H4 (cell line): Measurements from ENCODE around the gene CCDC13. TPM values are rescaled to one million over a fixed set of nuclear protein-coding genes. Genes with fewer than 3 reads are reported as not detected.
A peak's percentile ranks its signal among the peaks of the same experiment; 100 is the strongest.

Experiments
- DNase-seq: peaks from one replicate; pipeline ENCODE4 v3.0.0-alpha.2; 2015; ENCODE audit warnings: low spot score
- total RNA-seq: library from RNA; depleted of rRNA; stranded (reverse); fragments of >200 nt; shearing (Covaris generic); gene quantifications from 2 replicates; pipeline ENCODE4 v1.2.3, GENCODE V29; 2014

Gene CCDC13
- total RNA-seq, 1 experiment from 2014 or later = not detected

DNA sequence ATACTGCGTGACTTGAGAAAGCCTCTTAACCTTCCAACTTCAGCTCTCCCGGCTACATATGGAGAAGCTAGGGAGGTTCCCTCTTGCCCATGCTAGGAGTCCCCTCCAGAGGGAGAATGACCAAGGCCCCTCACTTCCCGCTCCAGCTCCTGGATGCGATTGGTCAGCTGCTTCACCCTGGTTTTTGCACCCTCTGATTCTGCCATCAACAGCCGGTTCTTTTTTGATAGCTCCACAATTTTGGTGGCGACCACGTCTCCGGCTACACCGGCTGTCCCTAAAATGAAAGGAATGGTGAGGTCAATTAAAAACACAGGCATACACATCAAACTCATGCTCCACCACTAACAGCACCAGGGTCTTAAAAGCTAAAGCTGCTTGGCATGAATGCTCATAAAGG is 20.6 kb downstream of the CCDC13 start:
- no peak for DNase-seq

DNA sequence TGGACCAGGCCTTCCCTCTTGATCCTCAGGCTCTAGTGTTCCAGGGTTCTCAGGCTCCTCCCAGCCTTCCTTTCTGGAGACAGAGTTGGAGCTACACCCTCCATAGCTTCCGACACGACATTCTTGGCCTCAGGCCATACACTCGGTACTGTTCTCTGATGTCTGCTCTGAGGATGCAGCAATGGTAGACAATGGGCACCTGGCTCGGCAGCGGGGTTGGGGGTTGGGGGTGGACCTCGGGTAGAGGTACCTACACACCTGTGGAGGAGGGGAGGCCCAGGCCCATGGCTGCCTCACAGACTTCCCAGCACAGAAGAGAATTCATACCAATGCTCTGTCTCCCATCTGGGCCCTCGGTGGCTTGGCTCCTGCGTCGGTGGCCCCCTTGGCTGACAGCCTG is 21.4 kb downstream of the CCDC13 start:
- no peak for DNase-seq

DNA sequence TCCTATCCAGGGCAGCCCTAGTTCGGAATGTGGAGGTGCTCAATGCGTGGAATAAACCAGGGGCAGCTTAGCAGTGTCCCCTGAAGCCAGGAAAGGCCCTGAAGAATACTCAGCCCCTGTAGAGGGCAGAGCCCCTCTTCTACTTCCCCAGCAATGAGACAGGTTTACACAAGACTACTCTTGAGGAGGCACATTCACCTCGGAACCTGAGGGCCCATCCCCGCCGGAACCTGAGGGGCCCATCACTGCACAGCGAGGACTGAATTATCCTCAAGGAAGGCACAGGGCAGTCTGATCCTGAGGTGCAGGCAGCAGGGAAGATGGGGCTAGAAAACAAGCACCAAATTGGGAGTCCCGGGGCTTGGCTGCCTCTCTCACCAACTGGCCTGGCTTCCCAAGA is 22.2 kb downstream of the CCDC13 start:
- DNase-seq = no peak

DNA sequence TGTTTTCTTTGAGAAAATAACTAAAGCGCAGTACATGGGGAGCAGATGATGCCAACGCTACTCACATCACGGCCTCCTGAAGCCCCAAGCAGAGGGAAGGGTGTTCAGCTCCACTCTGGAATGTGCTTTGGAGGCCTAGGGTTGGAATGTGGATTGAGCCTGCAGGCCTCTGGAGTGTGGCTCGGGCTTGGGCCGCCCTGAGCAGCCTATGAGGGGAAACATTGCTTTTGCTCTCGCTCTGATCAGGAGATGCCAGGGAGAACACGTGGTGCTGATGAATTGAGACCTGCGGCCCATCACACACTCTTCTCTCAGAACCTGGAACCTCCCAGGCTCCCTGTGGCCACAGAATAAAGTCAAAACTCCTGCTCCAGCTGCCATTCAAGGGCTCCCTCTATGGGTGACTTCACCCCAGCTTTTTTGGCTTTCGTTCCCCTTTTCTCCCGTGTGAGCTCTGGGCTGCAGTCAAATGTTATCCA is 23.3 kb downstream of the CCDC13 start:
- DNase-seq = no peak

DNA sequence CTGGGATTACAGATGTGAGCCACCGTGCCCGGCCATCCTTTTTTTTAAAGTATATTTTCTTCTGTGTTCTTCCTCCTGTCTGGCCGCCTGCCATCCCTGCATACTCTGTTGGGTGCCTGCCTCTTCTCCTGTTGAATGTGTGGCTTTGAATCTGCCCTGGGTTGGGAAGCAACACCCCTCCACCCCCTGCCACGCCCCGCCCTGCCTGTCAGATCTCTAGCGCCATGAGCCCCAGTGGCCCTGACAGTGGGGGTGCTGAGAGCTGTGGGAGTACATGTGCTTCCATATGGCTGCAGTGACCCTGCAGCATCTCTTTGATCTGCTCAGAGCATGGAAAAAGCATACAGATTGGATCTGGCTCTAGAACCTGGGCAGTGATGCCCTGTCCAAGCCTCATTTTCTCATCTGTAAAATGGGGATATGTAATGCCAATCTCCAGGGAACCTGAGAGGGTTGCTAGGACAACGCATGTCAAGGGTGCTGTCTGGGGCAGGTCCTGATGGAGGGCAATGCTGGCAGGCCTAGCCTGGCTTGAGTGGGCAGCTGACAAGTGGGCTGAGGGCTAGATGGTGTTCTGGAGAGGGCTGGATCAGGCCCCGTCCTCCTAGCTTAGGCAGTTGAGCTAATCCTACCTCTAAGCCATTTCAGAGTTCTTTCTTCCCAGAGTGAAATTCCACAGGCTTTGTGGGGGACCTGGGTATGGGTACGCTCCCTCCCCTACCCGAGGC is 23.9 kb downstream of the CCDC13 start:
- no peak for DNase-seq

DNA sequence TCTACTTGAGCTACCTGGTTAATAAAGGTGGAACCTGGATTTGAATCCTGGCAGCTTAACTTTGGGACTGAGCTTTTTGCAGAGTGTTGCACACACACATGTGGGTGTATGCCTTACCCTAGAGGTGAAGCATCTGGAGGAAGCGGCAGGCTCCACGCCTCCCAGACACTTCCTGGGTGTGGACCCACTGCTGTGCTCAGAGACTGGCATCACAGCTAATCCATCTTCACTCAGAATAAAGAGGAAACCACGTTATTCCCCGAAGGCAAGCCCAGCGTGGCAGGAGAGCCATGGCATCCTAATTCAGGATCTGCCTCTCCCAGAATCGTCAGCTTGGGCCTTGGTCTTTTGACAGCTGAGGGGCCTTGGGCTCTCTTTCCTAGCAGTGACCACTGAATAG is 25.5 kb downstream of the CCDC13 start:
- DNase-seq = no peak

DNA sequence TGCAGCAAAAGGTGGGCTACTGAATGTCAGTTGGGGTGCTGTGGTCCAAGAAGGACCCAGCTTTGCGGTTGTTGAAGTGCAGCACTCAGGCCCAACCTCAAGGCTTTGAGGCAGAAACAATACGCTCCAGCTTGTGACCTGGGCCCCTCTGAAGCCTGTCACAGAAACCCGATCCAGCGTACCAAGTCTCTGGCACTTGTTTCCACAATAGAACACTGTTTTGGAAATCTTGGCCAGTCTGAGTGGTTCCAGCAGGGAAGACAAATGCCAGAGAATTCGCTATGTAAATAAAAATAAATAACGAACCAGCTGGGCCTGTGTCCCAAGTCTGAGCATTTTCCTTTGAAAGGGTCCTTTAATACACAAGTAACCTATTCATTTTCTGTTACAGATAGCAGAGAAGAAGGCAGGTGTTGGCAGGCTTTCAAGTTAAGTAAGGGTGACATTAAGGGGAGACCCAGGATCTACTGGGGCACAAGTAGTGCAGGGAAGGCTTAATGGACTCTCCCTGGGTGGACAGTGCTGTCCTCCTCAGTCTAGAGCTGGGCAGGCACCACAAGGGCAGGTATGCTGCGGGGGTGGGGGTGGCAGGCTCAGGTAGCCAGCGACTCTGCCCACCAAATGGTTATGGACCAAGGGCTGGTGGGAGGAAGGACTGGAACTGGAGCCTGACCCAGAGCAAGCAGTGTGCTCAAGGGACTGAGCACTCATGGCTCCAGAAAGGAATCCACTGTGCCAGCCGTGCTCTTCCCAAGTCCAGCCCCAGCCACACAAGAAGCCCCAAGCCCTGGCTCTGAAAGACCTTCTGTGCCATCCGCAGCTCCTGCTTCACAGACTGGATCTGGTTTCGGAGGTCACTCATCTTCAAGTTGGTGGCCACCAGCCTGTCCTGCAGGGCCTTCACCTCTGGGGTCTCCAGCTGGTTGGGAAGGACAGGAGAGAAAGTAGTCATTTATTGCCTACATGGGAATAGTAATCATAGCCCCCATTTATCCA is 26.3 kb downstream of the CCDC13 start:
- peak; percentile 24 for DNase-seq

DNA sequence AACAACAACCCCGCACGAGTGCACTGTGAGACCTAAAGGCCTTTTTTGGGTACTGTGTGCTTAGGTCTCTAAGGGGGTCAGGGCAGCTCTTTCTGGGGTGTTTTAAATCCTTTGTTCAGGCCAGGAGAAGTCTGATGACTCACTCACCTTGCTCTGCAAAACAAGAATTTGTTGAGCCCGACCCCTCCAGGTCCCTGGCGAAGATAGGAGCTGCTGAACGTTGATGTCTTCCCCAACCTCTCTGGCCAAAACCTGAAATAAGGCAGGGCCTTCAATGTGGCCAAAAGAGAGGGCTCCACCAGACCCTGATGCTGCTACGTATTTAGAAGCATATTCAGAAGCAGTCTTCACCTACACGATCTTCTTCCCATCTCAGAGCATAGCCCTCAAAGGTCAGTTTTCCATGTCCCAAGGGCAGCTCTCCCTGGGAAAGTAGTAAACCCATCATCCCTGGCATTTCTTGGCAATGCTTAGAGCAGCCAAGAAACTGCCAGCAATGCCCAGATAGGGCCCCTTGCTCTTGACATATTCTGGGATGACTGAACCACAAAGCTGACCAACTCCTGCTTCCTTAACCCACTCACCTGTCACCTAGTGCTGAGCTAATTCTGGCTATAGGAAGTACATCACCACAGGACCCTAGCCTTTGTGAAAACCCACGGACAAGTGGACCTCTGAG is 27.1 kb downstream of the CCDC13 start:
- DNase-seq = no peak

DNA sequence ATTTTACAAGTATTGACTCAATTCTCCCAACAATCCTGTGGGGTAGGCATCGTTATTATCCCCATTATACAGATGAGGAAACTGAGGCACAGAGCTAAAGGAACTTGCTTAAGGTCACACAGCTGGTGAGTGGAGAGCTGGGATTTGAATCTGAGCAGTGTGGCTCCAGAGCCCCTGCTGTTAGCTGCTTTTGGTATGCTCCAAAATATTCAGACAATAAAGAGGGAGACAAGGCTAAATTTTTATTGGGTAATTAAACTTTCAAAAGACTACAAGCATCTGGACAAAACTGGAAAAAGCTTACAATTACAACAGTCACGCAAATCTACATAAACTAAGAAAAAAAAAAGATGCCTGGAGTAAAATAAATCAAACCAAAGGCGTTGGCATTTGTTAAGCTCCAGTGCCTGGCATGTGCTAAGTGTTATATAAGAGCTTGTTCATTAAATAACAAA is 27.7 kb downstream of the CCDC13 start:
- no peak for DNase-seq

DNA sequence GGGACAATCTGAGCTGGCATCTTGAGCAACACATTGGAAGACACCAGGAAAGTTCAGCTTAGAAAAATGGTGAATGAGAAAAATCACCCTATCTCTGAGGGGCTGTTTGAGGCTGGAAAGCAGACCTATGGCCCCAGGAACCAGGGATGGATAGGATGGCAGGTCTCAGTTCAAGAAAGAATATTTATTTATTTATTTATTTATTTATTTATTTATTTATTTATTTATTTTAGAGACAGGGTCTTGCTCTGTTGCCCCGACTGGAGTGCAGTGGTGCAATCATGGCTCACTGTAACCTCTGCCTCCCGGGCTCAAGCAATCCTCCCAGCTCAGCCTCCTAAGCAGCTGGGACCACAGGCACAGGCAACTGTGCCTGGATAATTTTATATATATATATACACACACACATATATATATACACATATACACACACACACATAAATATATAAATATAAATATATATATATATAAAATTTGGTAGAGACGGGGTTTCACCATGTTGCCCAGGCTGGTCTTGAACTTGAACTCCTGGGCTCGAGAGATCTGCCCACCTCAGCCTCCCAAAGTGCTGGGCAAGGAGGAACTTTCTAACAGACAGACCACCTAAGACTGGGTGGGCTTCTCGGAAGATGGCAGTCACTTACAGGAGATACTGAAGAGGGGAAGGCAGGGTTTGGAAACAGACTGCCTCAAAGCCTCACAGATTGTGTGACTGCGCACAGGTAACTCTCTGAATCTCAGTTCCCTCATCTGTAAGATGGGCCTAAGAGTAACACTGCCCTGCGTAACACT is 29.7 kb downstream of the CCDC13 start:
- DNase-seq = no peak

DNA sequence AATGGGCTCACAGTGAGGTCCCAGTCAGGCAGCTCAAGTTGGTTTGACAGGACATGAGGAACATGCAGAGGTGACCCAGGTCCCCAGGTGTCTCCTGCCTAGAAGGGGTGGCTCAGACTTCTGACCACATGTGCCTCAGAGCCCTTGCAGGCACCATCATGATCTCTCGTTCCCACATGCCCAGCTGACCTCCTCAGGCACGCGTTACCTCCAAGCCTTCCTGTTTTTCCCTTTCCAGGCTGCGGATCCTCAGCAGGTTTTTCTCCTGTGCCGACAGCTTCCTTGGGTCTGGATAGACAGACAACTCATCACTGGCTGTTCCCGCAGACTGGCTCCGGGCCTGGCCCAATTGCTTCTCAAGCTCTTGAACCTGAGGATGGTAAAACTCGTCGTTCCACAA is 30.4 kb downstream of the CCDC13 start:
- DNase-seq = no peak

DNA sequence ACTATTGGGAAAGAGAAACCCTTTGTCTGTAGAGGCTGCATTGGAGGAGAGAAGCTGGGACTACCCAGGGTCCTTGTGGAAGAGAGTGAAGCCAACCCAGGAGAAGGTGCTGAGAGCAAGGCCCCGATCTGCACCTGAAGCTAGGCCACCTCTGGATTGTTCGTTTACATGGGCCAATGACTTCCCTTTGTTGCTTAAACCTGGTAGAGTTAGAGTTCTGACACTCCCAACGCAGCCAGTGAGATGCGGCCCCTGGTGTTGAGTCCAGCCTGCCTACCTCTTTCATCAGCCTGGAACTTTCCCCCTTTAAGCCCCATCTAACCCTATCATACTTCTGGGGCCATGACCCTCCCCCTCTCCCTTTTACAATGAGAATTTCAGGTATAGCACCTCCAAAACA is 30.8 kb downstream of the CCDC13 start:
- DNase-seq = no peak

DNA sequence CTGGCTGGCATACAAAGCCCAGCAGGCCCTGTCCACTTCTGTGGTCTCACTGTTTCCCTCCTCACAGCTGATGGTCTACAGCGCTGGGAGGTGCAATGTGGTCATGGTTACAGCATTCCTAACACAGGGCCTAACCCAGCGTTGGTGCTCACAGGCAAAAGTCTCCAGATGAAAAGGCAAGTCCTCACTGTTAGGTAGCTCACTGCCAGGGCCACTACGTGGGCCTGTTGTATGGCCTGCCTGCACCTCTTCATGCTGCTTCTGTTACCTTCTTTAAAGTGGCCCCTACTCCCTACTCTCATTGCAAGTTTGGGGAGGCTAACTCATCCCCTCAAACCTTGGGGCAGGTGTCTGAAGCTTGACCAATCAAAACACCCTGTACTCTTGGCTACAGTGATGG is 31.3 kb downstream of the CCDC13 start:
- no peak for DNase-seq

DNA sequence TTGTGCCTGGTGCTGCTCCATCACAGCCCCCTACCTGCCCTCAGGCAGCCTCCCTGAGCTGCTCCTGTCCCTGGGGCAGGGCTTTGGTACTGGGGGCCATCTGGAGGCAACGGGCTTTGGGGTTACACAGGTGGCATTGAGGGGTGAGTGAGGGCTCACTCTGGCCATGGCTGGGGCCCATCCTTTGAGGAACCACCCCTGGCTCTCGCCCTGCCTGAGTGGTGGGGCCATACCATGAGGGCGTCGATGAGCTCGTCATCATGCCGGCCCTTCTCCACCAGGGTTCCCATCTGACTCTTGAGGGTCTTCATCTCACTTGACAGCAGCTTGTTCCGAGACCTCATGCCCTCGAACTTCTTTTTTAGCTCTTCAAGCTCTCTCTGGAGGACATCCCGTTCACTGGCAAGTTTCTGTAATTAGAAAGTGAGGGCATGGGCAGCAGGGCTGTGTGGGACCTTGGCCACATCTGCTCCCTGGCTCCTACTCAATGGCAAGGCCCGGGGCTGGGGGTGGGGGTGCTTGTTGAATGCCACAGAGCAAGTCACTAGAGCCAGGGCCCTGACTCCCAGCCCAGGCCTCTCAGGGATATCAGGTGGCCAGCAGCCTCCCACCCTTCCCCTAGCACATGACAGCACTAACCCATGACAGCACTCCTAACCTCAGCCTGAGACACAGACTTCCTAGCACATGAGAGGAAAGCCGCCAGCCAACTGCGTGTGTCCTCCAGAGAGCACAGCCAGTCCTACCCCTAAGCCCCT is 33.5 kb downstream of the CCDC13 start:
- DNase-seq = no peak

DNA sequence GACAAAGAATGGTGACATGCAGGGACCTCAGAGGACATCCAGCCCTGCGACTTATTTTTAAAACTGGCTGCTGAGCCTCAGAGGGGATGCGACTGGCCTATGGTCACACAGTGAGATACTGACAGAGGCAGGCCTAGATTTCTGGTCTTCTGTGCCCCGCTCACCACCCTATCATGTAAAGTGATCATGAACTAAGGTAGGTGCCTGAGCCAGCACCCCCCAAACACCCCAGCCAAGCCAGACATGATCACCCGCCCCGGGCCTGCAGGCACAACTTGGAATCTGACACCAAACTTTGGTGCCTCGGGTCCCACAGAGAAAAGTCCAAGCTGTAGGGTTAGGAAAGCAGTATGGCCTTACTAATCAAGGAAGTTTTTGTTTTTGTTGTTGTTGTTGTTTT is 36.5 kb downstream of the CCDC13 start:
- no peak for DNase-seq

DNA sequence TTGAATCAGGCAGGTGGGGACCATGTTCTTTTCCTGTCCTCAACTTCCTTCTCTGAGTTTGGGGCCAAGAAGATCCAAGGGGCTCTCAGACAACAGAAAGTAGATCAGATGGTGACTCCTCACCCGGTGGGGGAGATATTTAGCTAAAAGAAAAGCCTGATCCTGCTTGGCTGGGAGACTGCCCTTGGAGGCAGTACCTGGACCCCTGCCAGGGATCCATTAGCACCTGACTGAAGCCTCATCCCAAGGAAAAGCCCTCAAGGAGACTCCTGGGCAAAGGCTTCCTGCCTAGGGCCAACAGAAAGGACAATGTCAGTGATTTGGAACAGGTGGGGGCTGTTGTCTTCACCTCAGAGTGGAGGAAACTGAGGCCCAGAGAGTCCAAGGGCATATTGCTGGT is 37.0 kb downstream of the CCDC13 start:
- DNase-seq = no peak

DNA sequence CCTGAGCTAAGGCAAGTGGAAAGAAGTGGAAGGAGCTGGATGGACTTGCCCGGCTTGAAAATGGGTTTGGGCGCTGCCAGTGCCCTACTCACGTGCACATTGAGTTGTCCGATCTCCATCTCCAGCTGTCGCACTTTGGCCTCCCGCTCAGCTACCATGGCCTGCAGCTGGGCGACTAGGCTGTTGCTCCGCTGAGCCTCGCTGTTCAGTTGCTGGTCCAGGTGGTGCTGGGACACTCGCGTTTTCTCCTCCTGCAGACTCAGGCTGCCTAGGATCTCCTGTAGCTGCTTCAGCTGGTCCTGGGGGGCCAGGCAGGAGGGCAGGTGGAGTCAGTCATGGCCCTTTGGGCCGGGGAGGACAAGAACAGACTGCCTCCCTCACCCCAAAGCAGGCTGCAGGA is 37.4 kb downstream of the CCDC13 start:
- no peak for DNase-seq

DNA sequence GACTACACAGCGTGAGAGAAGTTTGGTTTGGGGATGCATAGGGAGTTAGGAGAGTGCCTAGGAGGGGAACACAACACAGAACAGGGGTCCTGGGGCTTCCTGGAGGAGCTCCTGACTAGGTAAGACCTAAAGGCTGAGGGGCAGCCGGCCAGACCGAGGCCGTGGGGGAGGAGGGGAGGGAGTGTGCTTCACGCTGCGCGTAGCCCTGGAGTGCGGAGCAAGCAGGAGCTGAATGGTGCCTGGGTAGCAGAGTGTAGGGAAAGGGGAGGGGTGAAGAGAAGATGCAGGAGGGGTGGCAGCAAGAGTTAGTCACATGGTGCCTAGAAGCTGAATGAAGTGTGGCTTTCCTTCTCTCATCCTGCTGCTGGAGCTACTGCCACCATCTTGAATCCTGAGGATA is 38.0 kb downstream of the CCDC13 start:
- no peak for DNase-seq

DNA sequence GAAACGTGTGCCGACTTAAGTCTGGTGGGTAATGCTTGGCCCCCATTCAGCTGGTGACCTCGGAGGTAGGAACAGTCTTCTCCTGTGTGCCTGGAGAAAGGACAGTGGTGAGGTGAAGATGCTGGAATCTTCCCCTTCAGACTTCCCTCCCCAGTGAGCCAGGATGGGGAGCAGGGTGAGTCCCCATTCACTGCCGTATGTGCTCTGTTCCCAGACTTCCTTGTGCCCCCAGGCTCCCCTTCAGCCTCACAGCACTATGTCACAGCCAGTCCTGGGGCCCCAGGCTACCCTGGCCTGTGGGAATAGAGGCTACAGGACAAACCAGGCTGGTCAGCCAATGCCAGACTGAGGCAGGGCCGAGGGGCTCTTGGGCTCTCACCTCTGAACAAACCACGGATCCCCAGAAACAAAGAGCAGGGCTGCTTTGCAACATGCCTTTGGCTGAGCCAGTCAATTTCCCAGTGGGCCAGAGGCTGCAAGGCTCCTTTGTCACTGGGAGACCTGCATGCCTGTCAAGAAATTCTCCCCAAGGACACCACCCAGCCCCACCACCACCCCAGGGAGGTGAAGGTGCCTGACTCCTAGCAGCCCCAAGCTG is 38.7 kb downstream of the CCDC13 start:
- no peak for DNase-seq
